H9 (cell line): Measurements from ENCODE around the gene TAAR2. TPM values are rescaled to one million over a fixed set of nuclear protein-coding genes. Genes with fewer than 3 reads are reported as not detected.

Source experiments
- DNase-seq: peaks from one replicate; pipeline ENCODE4 v3.0.0-alpha.2; 2017
- H2AFZ ChIP-seq: one replicate; pipeline ENCODE4 v1.6.1; 2013; ENCODE audit warnings: mild to moderate bottlenecking, low read length, control low read depth, moderate library complexity
- H2AK5ac ChIP-seq: 2 replicates; pipeline ENCODE4 v1.6.1; 2013; ENCODE audit warnings: low read length, control low read depth, mixed read lengths; ENCODE audit not compliant: insufficient read length
- H2BK120ac ChIP-seq: one replicate; pipeline ENCODE4 v1.6.1; 2013; ENCODE audit warnings: low read depth, mild to moderate bottlenecking, low read length, control low read depth, inconsistent platforms; ENCODE audit not compliant: poor library complexity, severe bottlenecking
- H2BK12ac ChIP-seq: 2 replicates; pipeline ENCODE4 v1.6.1; 2013; ENCODE audit warnings: low read length, control low read depth, mixed read lengths, low read depth; ENCODE audit not compliant: insufficient read length
- H2BK15ac ChIP-seq: 2 replicates; pipeline ENCODE4 v1.6.1; 2013; ENCODE audit warnings: low read depth, low read length, control low read depth
- H2BK20ac ChIP-seq: one replicate; pipeline ENCODE4 v1.6.1; 2013; ENCODE audit warnings: low read depth, mild to moderate bottlenecking, low read length, control low read depth, inconsistent platforms; ENCODE audit not compliant: poor library complexity, severe bottlenecking
- H2BK5ac ChIP-seq: 2 replicates; pipeline ENCODE4 v1.6.1; 2013; ENCODE audit warnings: low read length, control low read depth, mixed read lengths; ENCODE audit not compliant: insufficient read length
- H3K14ac ChIP-seq: 2 replicates; pipeline ENCODE4 v1.6.1; 2013; ENCODE audit warnings: low read length, control low read depth; ENCODE audit not compliant: insufficient read depth
- H3K18ac ChIP-seq: 2 replicates; pipeline ENCODE4 v1.6.1; 2013; ENCODE audit warnings: low read depth, mild to moderate bottlenecking, mixed read lengths, low read length, control low read depth; ENCODE audit not compliant: insufficient read length
- H3K23ac ChIP-seq: 2 replicates; pipeline ENCODE4 v1.6.1; 2013; ENCODE audit warnings: low read length, control low read depth, mixed read lengths, low read depth; ENCODE audit not compliant: insufficient read length
- H3K23me2 ChIP-seq: 2 replicates; pipeline ENCODE4 v1.6.1; 2013; ENCODE audit warnings: low read depth, mild to moderate bottlenecking, mixed read lengths, low read length, control low read depth; ENCODE audit not compliant: insufficient read length, poor library complexity, severe bottlenecking
- H3K27ac ChIP-seq: 2 replicates; pipeline ENCODE4 v1.5.1; 2013; ENCODE audit warnings: low read length, control low read depth, mixed read lengths, low read depth; ENCODE audit not compliant: insufficient read length
- H3K27me3 ChIP-seq: 2 replicates; pipeline ENCODE4 v1.6.1; 2013; ENCODE audit warnings: low read length, control low read depth, inconsistent platforms; ENCODE audit not compliant: insufficient read depth
- H3K4ac ChIP-seq: 2 replicates; pipeline ENCODE4 v1.6.1; 2013; ENCODE audit warnings: low read depth, mild to moderate bottlenecking, control low read depth, inconsistent platforms, low read length, moderate library complexity
- H3K4me1 ChIP-seq: 2 replicates; pipeline ENCODE4 v1.6.1; 2013; ENCODE audit warnings: low read length, control low read depth, inconsistent platforms; ENCODE audit not compliant: insufficient read depth
- H3K4me2 ChIP-seq: 2 replicates; pipeline ENCODE4 v1.6.1; 2013; ENCODE audit warnings: low read length, control low read depth, mixed read lengths; ENCODE audit not compliant: insufficient read length, insufficient read depth
- H3K56ac ChIP-seq: 2 replicates; pipeline ENCODE4 v1.6.1; 2013; ENCODE audit warnings: low read depth, mild to moderate bottlenecking, mixed read lengths, low read length, control low read depth; ENCODE audit not compliant: insufficient read length
- H3K79me1 ChIP-seq: 2 replicates; pipeline ENCODE4 v1.6.1; 2013; ENCODE audit warnings: low read depth, mild to moderate bottlenecking, moderate library complexity, low read length, control low read depth, inconsistent platforms; ENCODE audit not compliant: insufficient read depth, poor library complexity, severe bottlenecking
- H3K79me2 ChIP-seq: 2 replicates; pipeline ENCODE4 v1.6.1; 2013; ENCODE audit warnings: low read length, control low read depth, inconsistent platforms; ENCODE audit not compliant: insufficient read depth
- H3K9ac ChIP-seq: 2 replicates; pipeline ENCODE4 v1.6.1; 2013; ENCODE audit warnings: low read length, control low read depth, mixed read lengths; ENCODE audit not compliant: insufficient read length; ENCODE audit errors: extremely low read depth
- H3K9me3 ChIP-seq: one replicate; pipeline ENCODE4 v1.6.1; 2013; ENCODE audit warnings: low read depth, low read length, inconsistent platforms; ENCODE audit not compliant: control insufficient read depth
- H3T11ph ChIP-seq: one replicate; pipeline ENCODE4 v1.6.1; 2013; ENCODE audit warnings: mild to moderate bottlenecking, low read length, control low read depth, inconsistent platforms
- H4K20me1 ChIP-seq: one replicate; pipeline ENCODE4 v1.6.1; 2013; ENCODE audit not compliant: control insufficient read depth, insufficient read length, insufficient read depth
- H4K5ac ChIP-seq: 2 replicates; pipeline ENCODE4 v1.6.1; 2013; ENCODE audit warnings: low read depth, mild to moderate bottlenecking, mixed read lengths, low read length, control low read depth; ENCODE audit not compliant: insufficient read length
- H4K8ac ChIP-seq: replicated peaks from 2 replicates; pipeline ENCODE4 v1.6.1; 2013; ENCODE audit warnings: low read length, control low read depth, mixed read lengths, low read depth; ENCODE audit not compliant: insufficient read length
- H4K91ac ChIP-seq: 2 replicates; pipeline ENCODE4 v1.6.1; 2013; ENCODE audit warnings: low read depth, mild to moderate bottlenecking, moderate library complexity, mixed read lengths, low read length, control low read depth; ENCODE audit not compliant: insufficient read length
- H3K27ac Mint-ChIP-seq, 3 experiments: 2 replicates in 2 of 3; 3 replicates in 1 of 3; pipeline ENCODE4 v1.8.0; 2020 to 2021; ENCODE audit warnings: mixed read lengths in 3 of 3, mild to moderate bottlenecking in 1 of 3, moderate library complexity in 1 of 3
- H3K27me3 Mint-ChIP-seq: 2 replicates; pipeline ENCODE4 v1.8.0; 2021; ENCODE audit warnings: low read depth, mild to moderate bottlenecking, moderate library complexity, mixed read lengths
- H3K36me3 Mint-ChIP-seq, 3 experiments: 2 replicates in 2 of 3; 3 replicates in 1 of 3; pipeline ENCODE4 v1.8.0; 2020 to 2021; ENCODE audit warnings: low read depth in 3 of 3, mixed read lengths in 3 of 3; ENCODE audit not compliant: insufficient read depth in 1 of 3
- H3K4me1 Mint-ChIP-seq, 2 experiments: 2 replicates each; pipeline ENCODE4 v1.8.0; 2020; ENCODE audit warnings: mixed read lengths in 2 of 2
- H3K4me3 Mint-ChIP-seq, 2 experiments: 2 replicates in 1 of 2; 3 replicates in 1 of 2; pipeline ENCODE4 v1.8.0; 2020 to 2021; ENCODE audit warnings: mild to moderate bottlenecking in 2 of 2, mixed read lengths in 2 of 2, moderate library complexity in 1 of 2
- H3K9me3 Mint-ChIP-seq, 2 experiments: 2 replicates in 1 of 2; 3 replicates in 1 of 2; pipeline ENCODE4 v1.8.0; 2020; ENCODE audit warnings: mild to moderate bottlenecking in 2 of 2, mixed read lengths in 2 of 2, moderate library complexity in 1 of 2
- WGBS: extraction: QIAGEN DNeasy Blood & Tissue Kit; methylation state at CpG from one replicate; pipeline ENCODE4 v1.1.7; 2013; ENCODE audit warnings: missing lambda C conversion rate, low lambda C conversion rate, mixed read lengths; ENCODE audit not compliant: insufficient read length; ENCODE audit errors: extremely low coverage; 5-methylcytosine and 5-hydroxymethylcytosine counted together
- total RNA-seq: library from RNA; stranded (reverse); gene quantifications from 2 replicates; pipeline ENCODE4 v1.2.1, GENCODE V29; 2021
- TF ChIP-seq, protein P1 (sequence below): fragments of 200-600 bp; sonication (generic); conservative IDR thresholded peaks from 3 replicates; pipeline ENCODE4 v1.8.0; 2021; ENCODE audit warnings: antibody characterized with exemption, mild to moderate bottlenecking

Gene TAAR2
- total RNA-seq, 1 experiment from 2014 or later, result not detected

DNA sequence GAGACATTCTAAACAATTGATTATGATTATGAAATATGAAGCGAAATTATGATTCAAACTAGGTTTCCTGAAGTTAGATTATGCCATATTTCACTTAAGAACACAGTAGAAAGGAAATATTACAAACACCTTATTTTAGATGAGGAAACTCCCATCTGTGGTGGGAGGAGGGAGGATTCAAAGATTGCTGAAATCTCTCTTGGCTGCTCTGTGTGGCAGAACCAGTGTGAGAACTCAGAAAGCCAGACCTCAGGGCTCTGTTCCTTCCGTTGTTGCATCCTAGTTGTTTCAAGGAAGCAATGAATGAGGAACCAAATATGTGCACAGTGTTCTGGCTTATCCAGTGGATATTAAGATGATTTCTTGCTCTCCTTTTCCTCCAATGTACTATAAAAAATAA is 36.7 kb downstream of the TAAR2 start:
- Mint-ChIP-seq H3K4me1 (peaks cover 3% of the 10 kb centered on the region in 2 experiments; a peak in 2 of 4 replicates), H3K9me3 (no peaks in the 10 kb centered on the region), H3K4me3 (no peak overlapping the region), H3K27ac (no peak overlapping the region), H3K36me3 (no peaks in the 10 kb centered on the region), H3K27me3 (peaks cover 2% of the 10 kb centered on the region; the same call in 1 of the 2 replicates)
- Histone ChIP-seq H3K27ac (no peak overlapping the region), H2AK5ac (no peak overlapping the region), H2BK20ac (no peak overlapping the region), H2BK120ac (no peak overlapping the region), H4K20me1 (no peaks in the 10 kb centered on the region), H3K79me1 (no peaks in the 10 kb centered on the region), H2AFZ (no peak overlapping the region), H3K4ac (no peak overlapping the region), H4K8ac (no peak overlapping the region), H3K56ac (no peak overlapping the region), H2BK5ac (no peak overlapping the region), H3K23me2 (no peaks in the 10 kb centered on the region), H3T11ph (no peak overlapping the region), H3K27me3 (no peaks in the 10 kb centered on the region), H3K23ac (no peak overlapping the region), H2BK15ac (no peak overlapping the region), H2BK12ac (no peak overlapping the region), H3K4me1 (no peaks in the 10 kb centered on the region), H3K18ac (no peak overlapping the region), H3K14ac (no peak overlapping the region), H3K79me2 (no peaks in the 10 kb centered on the region), H4K91ac (no peak overlapping the region), H3K9me3 (no peaks in the 10 kb centered on the region), H3K4me2 (no peak overlapping the region), H3K9ac (no peak overlapping the region), H4K5ac (no peak overlapping the region)
- no CpG with 5 or more reads among the region's 2 CpGs for WGBS
- TF ChIP-seq, protein P1, sequence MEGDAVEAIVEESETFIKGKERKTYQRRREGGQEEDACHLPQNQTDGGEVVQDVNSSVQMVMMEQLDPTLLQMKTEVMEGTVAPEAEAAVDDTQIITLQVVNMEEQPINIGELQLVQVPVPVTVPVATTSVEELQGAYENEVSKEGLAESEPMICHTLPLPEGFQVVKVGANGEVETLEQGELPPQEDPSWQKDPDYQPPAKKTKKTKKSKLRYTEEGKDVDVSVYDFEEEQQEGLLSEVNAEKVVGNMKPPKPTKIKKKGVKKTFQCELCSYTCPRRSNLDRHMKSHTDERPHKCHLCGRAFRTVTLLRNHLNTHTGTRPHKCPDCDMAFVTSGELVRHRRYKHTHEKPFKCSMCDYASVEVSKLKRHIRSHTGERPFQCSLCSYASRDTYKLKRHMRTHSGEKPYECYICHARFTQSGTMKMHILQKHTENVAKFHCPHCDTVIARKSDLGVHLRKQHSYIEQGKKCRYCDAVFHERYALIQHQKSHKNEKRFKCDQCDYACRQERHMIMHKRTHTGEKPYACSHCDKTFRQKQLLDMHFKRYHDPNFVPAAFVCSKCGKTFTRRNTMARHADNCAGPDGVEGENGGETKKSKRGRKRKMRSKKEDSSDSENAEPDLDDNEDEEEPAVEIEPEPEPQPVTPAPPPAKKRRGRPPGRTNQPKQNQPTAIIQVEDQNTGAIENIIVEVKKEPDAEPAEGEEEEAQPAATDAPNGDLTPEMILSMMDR, result no peak
- DNase-seq, result no peak
